NCI-H1417 treated with DMSO at 0.1 percent for 48 hours (cell line): ENCODE data around the gene ABCA10.
"Not testable (repeated sequence)": the region's sequence is repeated elsewhere in the genome, so short reads cannot be mapped to it uniquely, and the experiment has no call there.

Experiments used
- DNase-seq: peaks from one replicate; lab custom pipeline; 2025; lab: John Stamatoyannopoulos, UW

ABCA10 gene

GRCh38 chr17:69168642-69169041 is 60.0 kb downstream of the ABCA10 start:
- not testable (repeated sequence) for DNase-seq

GRCh38 chr17:69166957-69167356 is 61.7 kb downstream of the ABCA10 start:
- no peak for DNase-seq

GRCh38 chr17:69164206-69164605 is 64.4 kb downstream of the ABCA10 start:
- DNase-seq, result no peak

GRCh38 chr17:69159418-69159817 is 69.2 kb downstream of the ABCA10 start:
- no peak for DNase-seq

- DNase-seq, result no peak
These were observed 74.4 kb downstream of the ABCA10 start for GRCh38 chr17:69154267-69154666.

GRCh38 chr17:69150333-69150732 is 78.3 kb downstream of the ABCA10 start:
- DNase-seq, result no peak

GRCh38 chr17:69147460-69147859 is 81.2 kb downstream of the ABCA10 start:
- no peak for DNase-seq

GRCh38 chr17:69144331-69145255 is 84.0 kb downstream of the ABCA10 start:
- DNase-seq, result no peak

- DNase-seq, result no peak
These were observed 84.9 kb downstream of the ABCA10 start for GRCh38 chr17:69143683-69144231.

- DNase-seq, result no peak
These were observed 85.5 kb downstream of the ABCA10 start for GRCh38 chr17:69143151-69143550.

GRCh38 chr17:69142175-69142802 is 86.3 kb downstream of the ABCA10 start:
- DNase-seq, result no peak

GRCh38 chr17:69141431-69142174 is 87.0 kb downstream of the ABCA10 start, which contains the start of gene ABCA6:
Gene ABCA6, minus strand, starts transcription at chr17:69141895. Its CDS starts 1,192 bp downstream, at chr17:69140703.
- DNase-seq, result no peak

- no peak for DNase-seq
These were observed 94.5 kb downstream of the ABCA10 start for GRCh38 chr17:69134112-69134511.

- no peak for DNase-seq
These were observed 97.9 kb downstream of the ABCA10 start for GRCh38 chr17:69130627-69131296.

GRCh38 chr17:69123626-69124025 is 105.0 kb downstream of the ABCA10 start:
- DNase-seq, result no peak

GRCh38 chr17:69122065-69122464 is 106.6 kb downstream of the ABCA10 start:
- no peak for DNase-seq

- no peak for DNase-seq
These were observed 110.5 kb downstream of the ABCA10 start for GRCh38 chr17:69117855-69118784.

- no peak for DNase-seq
These were observed 116.8 kb downstream of the ABCA10 start for GRCh38 chr17:69111794-69112193.

GRCh38 chr17:69105907-69106730 is 122.5 kb downstream of the ABCA10 start:
- no peak for DNase-seq
